HEK293 (cell line): ENCODE measurements around the gene CYP27B1.

Source experiments
- EGR2 ChIP-seq: fragments of 450-650 bp; formaldehyde crosslinking; IDR thresholded peaks from 2 replicates; pipeline ENCODE4 v1.5.1; 2016; ENCODE audit warnings: low read depth, missing biosample characterization, missing genetic modification characterization
- INSM2 ChIP-seq: fragments of 450-650 bp; formaldehyde crosslinking; IDR thresholded peaks from 2 replicates; pipeline ENCODE4 v1.5.1; 2016; ENCODE audit warnings: missing biosample characterization, missing genetic modification characterization
- KLF17 ChIP-seq: fragments of 450-650 bp; formaldehyde crosslinking; IDR thresholded peaks from 2 replicates; pipeline ENCODE4 v1.5.1; 2016; ENCODE audit warnings: missing biosample characterization, missing genetic modification characterization
- PATZ1 ChIP-seq: fragments of 450-650 bp; formaldehyde crosslinking; IDR thresholded peaks from 2 replicates; pipeline ENCODE4 v1.5.1; 2016; ENCODE audit warnings: missing biosample characterization, missing genetic modification characterization
- RBAK ChIP-seq: fragments of 450-650 bp; formaldehyde crosslinking; IDR thresholded peaks from 2 replicates; pipeline ENCODE4 v1.5.1; 2016; ENCODE audit warnings: missing biosample characterization, missing genetic modification characterization
- SETDB1 ChIP-seq: IDR thresholded peaks from one replicate; pipeline ENCODE4 v1.6.1; 2017; ENCODE audit warnings: mild to moderate bottlenecking, low read length, moderate library complexity, mixed read lengths; ENCODE audit not compliant: insufficient read length
- TRIM28 ChIP-seq: IDR thresholded peaks from 2 replicates; pipeline ENCODE4 v1.6.1; 2011; ENCODE audit warnings: low read length, control low read depth, borderline replicate concordance
- ZBTB20 ChIP-seq: fragments of 450-650 bp; formaldehyde crosslinking; IDR thresholded peaks from 2 replicates; pipeline ENCODE4 v1.5.1; 2016; ENCODE audit warnings: missing biosample characterization, missing genetic modification characterization
- ZFP3 ChIP-seq: fragments of 450-650 bp; formaldehyde crosslinking; IDR thresholded peaks from 2 replicates; pipeline ENCODE4 v1.5.1; 2016; ENCODE audit warnings: low read depth, missing biosample characterization, missing genetic modification characterization
- ZFP37 ChIP-seq: fragments of 450-650 bp; formaldehyde crosslinking; IDR thresholded peaks from 2 replicates; pipeline ENCODE4 v1.5.1; 2016; ENCODE audit warnings: missing biosample characterization, missing genetic modification characterization
- ZNF2 ChIP-seq: fragments of 450-650 bp; formaldehyde crosslinking; IDR thresholded peaks from 2 replicates; pipeline ENCODE4 v1.5.1; 2016; ENCODE audit warnings: missing biosample characterization, missing genetic modification characterization
- ZNF362 ChIP-seq: fragments of 450-650 bp; formaldehyde crosslinking; IDR thresholded peaks from 2 replicates; pipeline ENCODE4 v1.5.1; 2016; ENCODE audit warnings: missing biosample characterization, missing genetic modification characterization
- ZNF433 ChIP-seq: fragments of 450-650 bp; formaldehyde crosslinking; IDR thresholded peaks from 2 replicates; pipeline ENCODE4 v1.5.1; 2016; ENCODE audit warnings: missing biosample characterization, missing genetic modification characterization, low read depth
- ZNF571 ChIP-seq: fragments of 450-650 bp; formaldehyde crosslinking; IDR thresholded peaks from 2 replicates; pipeline ENCODE4 v1.5.0; 2017; ENCODE audit warnings: missing biosample characterization, missing genetic modification characterization
- ZNF600 ChIP-seq: fragments of 450-650 bp; formaldehyde crosslinking; IDR thresholded peaks from 2 replicates; pipeline ENCODE4 v1.5.1; 2016; ENCODE audit warnings: missing biosample characterization, missing genetic modification characterization
- ZNF624 ChIP-seq: fragments of 450-650 bp; formaldehyde crosslinking; IDR thresholded peaks from 2 replicates; pipeline ENCODE4 v1.5.1; 2017; ENCODE audit warnings: missing biosample characterization, missing genetic modification characterization
- ZNF645 ChIP-seq: fragments of 450-650 bp; formaldehyde crosslinking; IDR thresholded peaks from 2 replicates; pipeline ENCODE4; 2016; ENCODE audit warnings: missing biosample characterization, missing genetic modification characterization
- TF ChIP-seq, protein P1 (sequence below): fragments of 450-650 bp; formaldehyde crosslinking; IDR thresholded peaks from 2 replicates; pipeline ENCODE4 v1.5.1; 2016; ENCODE audit warnings: missing biosample characterization, missing genetic modification characterization, borderline replicate concordance
- TF ChIP-seq, protein P2 (sequence below): fragments of 450-650 bp; formaldehyde crosslinking; IDR thresholded peaks from 2 replicates; pipeline ENCODE4 v1.5.1; 2016; ENCODE audit warnings: missing biosample characterization, missing genetic modification characterization
- TF ChIP-seq, protein P3 (sequence below): fragments of 450-650 bp; formaldehyde crosslinking; IDR thresholded peaks from 2 replicates; pipeline ENCODE4 v1.5.1; 2016; ENCODE audit warnings: missing biosample characterization, missing genetic modification characterization

CYP27B1 gene

DNA sequence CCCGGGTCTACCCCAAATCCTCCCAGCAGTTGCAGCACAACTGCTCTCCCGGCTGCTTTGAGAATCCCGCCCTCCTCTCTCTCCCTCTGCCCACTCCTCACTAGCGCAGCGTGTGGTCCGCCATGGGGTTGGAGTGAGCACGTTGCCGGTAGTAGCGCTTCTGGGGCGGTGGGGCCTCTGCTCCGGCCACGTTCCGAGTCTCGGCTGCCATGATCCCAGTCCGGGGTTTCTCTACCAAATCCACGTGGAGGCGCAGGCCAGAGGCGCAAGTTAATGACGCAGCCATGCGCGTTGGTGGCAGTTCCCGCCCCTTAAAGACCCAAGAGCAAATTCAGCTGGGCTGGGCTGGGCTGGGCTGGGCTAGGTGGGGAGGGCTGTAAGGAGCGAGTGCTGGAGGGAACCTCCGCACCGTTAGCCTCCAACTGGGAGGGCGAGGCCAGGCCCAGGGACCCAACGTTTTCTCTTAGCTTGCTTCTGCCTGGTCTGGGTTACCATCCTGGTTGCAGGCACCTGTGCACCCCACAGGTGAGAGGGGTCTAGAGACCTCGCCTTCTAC lies 5.1 kb upstream of the CYP27B1 start, which contains the start of gene METTL1 (continued):
- TF ChIP-seq ZNF624 (tag by site-specific recombination) = no peak
- TF ChIP-seq ZBTB20 (tag by site-specific recombination) = peak; percentile 98
- TF ChIP-seq, protein P1, sequence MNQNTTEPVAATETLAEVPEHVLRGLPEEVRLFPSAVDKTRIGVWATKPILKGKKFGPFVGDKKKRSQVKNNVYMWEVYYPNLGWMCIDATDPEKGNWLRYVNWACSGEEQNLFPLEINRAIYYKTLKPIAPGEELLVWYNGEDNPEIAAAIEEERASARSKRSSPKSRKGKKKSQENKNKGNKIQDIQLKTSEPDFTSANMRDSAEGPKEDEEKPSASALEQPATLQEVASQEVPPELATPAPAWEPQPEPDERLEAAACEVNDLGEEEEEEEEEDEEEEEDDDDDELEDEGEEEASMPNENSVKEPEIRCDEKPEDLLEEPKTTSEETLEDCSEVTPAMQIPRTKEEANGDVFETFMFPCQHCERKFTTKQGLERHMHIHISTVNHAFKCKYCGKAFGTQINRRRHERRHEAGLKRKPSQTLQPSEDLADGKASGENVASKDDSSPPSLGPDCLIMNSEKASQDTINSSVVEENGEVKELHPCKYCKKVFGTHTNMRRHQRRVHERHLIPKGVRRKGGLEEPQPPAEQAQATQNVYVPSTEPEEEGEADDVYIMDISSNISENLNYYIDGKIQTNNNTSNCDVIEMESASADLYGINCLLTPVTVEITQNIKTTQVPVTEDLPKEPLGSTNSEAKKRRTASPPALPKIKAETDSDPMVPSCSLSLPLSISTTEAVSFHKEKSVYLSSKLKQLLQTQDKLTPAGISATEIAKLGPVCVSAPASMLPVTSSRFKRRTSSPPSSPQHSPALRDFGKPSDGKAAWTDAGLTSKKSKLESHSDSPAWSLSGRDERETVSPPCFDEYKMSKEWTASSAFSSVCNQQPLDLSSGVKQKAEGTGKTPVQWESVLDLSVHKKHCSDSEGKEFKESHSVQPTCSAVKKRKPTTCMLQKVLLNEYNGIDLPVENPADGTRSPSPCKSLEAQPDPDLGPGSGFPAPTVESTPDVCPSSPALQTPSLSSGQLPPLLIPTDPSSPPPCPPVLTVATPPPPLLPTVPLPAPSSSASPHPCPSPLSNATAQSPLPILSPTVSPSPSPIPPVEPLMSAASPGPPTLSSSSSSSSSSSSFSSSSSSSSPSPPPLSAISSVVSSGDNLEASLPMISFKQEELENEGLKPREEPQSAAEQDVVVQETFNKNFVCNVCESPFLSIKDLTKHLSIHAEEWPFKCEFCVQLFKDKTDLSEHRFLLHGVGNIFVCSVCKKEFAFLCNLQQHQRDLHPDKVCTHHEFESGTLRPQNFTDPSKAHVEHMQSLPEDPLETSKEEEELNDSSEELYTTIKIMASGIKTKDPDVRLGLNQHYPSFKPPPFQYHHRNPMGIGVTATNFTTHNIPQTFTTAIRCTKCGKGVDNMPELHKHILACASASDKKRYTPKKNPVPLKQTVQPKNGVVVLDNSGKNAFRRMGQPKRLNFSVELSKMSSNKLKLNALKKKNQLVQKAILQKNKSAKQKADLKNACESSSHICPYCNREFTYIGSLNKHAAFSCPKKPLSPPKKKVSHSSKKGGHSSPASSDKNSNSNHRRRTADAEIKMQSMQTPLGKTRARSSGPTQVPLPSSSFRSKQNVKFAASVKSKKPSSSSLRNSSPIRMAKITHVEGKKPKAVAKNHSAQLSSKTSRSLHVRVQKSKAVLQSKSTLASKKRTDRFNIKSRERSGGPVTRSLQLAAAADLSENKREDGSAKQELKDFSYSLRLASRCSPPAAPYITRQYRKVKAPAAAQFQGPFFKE = no peak
- TF ChIP-seq ZNF433 (tag by site-specific recombination) = no peak
- peak; percentile 75; the same call in 1 of the 2 replicates for TF ChIP-seq TRIM28
- TF ChIP-seq KLF17 = peak; percentile 93
- no peak for TF ChIP-seq ZNF571 (tag by site-specific recombination)
- peak; percentile 97 for TF ChIP-seq ZNF2 (tag by site-specific recombination)
- no peak for TF ChIP-seq RBAK (tag by site-specific recombination)
- peak; percentile 99 for TF ChIP-seq ZNF600 (tag by site-specific recombination)
- TF ChIP-seq EGR2 (tag by site-specific recombination) = peak; percentile 58
- TF ChIP-seq ZFP37 = peak; percentile 74
- TF ChIP-seq PATZ1 (tag by site-specific recombination) = peak; percentile 85
- TF ChIP-seq ZFP3 = no peak
- TF ChIP-seq, protein P2, sequence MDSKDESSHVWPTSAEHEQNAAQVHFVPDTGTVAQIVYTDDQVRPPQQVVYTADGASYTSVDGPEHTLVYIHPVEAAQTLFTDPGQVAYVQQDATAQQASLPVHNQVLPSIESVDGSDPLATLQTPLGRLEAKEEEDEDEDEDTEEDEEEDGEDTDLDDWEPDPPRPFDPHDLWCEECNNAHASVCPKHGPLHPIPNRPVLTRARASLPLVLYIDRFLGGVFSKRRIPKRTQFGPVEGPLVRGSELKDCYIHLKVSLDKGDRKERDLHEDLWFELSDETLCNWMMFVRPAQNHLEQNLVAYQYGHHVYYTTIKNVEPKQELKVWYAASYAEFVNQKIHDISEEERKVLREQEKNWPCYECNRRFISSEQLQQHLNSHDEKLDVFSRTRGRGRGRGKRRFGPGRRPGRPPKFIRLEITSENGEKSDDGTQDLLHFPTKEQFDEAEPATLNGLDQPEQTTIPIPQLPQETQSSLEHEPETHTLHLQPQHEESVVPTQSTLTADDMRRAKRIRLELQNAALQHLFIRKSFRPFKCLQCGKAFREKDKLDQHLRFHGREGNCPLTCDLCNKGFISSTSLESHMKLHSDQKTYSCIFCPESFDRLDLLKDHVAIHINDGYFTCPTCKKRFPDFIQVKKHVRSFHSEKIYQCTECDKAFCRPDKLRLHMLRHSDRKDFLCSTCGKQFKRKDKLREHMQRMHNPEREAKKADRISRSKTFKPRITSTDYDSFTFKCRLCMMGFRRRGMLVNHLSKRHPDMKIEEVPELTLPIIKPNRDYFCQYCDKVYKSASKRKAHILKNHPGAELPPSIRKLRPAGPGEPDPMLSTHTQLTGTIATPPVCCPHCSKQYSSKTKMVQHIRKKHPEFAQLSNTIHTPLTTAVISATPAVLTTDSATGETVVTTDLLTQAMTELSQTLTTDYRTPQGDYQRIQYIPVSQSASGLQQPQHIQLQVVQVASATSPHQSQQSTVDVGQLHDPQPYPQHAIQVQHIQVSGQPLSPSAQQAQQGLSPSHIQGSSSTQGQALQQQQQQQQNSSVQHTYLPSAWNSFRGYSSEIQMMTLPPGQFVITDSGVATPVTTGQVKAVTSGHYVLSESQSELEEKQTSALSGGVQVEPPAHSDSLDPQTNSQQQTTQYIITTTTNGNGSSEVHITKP = 0 out of 2 replicates have a peak, but pooled peaks have one; percentile 57
- no peak for TF ChIP-seq ZNF645 (tag by site-specific recombination)
- no peak for TF ChIP-seq SETDB1
- TF ChIP-seq INSM2 (tag by site-specific recombination) = peak; percentile 81
- TF ChIP-seq, protein P3, sequence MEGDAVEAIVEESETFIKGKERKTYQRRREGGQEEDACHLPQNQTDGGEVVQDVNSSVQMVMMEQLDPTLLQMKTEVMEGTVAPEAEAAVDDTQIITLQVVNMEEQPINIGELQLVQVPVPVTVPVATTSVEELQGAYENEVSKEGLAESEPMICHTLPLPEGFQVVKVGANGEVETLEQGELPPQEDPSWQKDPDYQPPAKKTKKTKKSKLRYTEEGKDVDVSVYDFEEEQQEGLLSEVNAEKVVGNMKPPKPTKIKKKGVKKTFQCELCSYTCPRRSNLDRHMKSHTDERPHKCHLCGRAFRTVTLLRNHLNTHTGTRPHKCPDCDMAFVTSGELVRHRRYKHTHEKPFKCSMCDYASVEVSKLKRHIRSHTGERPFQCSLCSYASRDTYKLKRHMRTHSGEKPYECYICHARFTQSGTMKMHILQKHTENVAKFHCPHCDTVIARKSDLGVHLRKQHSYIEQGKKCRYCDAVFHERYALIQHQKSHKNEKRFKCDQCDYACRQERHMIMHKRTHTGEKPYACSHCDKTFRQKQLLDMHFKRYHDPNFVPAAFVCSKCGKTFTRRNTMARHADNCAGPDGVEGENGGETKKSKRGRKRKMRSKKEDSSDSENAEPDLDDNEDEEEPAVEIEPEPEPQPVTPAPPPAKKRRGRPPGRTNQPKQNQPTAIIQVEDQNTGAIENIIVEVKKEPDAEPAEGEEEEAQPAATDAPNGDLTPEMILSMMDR (tag by site-specific recombination) = peak; percentile 66; the same call in 1 of the 2 replicates
- no peak for TF ChIP-seq ZNF362
